NCI-H748 (cell line): Measurements from ENCODE around the gene GLMP.

Source experiments
- DNase-seq: peaks from one replicate; lab custom pipeline; 2025; ENCODE audit not compliant: unreplicated experiment; lab: John Stamatoyannopoulos, UW

The GLMP gene

DNA sequence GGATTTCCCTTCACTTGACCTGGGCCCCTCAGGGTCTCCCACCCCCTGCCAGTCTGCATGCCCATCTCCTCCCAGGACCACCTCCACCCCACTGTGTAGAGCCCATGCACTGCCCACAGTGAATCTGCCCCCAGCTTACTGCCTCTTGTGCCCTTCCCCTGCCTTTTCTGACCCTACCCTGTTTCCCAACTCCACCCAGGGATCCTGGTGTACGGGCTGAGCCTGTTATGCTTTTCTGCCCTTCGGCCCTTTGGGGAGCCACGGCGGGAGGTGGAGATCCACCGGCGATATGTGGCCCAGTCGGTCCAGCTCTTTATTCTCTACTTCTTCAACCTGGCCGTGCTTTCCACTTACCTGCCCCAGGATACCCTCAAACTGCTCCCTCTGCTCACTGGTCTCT is 9.4 kb downstream of the GLMP start:
- no peak for DNase-seq

DNA sequence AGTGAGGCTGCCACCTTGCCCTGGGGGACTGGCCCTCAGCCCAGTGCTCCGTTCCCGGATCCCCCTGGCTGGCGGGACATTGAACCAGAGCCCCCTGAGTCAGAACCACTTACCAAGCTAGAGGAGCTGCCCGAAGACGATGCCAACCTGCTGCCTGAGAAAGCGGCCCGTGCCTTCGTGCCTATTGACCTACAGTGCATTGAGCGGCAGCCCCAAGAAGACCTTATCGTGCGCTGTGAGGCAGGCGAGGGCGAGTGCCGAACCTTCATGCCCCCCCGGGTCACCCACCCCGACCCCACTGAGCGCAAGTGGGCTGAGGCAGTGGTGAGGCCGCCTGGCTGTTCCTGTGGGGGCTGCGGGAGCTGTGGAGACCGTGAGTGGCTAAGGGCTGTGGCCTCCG is 10.0 kb downstream of the GLMP start:
- no peak for DNase-seq

DNA sequence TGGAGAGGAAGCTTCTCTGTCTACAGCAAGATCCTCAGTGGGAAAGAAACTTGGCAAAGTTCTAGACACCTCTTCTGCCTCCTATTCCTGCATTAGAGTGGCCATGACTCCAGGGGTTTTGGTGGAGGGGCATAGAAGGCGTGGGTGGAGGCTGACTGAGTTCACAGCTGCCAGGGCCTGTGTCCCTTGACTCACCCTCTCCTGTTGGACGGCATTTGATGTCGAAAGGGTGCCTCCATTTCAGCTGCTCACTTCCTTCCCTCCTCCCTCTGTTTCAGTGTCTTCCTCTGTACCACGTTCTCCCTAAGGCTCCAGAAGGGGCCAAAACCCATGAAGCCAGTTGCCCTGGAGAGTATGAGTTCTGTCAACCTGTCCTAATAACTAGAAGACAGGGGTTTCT is 10.7 kb downstream of the GLMP start:
- DNase-seq, result no peak

DNA sequence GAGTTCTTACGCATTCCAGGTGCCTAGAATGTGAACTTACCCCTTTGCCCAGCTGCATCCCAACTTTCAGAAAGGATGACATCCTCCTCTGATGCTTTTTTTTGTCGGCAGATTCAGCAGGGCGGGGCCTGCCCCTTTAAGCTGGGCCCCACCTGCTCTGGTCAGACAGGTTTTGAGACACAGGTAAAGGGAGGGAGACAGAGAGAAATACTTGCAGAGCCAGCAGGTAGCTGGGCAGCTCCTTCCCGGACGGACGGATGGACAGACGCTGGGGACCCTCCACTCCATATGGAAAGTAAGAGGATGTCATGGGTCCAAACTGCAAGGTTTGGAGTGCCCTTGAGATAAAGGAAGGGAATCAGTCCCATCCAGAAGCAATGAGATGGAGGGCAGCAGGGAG is 11.4 kb downstream of the GLMP start, which contains the start of gene TMEM79:
Gene TMEM79 (plus strand): TSS at position 214 of the 400 bp plus-strand sequence. CDS start 902 bp downstream, outside the sequence.
- peak; percentile 81 for DNase-seq

DNA sequence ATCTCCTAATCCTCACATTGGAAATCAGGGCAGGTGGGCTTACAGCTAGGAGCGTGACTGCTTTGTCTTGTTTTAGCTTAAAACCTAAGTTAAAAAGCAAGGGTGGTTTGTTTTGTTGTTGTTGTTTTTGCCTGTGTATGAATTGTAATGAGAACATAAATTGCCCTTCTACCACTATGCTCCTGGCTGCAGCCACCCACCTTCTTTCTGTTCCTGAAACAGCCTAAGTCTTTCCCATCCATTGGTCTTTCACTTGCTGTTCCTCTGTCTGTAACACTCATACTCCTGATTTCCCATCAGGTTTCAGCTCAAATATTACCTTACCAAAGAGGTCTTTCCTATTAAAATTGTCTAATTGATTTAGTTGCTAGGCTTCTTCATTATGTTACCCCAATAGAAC is 12.0 kb downstream of the GLMP start:
- no peak for DNase-seq

DNA sequence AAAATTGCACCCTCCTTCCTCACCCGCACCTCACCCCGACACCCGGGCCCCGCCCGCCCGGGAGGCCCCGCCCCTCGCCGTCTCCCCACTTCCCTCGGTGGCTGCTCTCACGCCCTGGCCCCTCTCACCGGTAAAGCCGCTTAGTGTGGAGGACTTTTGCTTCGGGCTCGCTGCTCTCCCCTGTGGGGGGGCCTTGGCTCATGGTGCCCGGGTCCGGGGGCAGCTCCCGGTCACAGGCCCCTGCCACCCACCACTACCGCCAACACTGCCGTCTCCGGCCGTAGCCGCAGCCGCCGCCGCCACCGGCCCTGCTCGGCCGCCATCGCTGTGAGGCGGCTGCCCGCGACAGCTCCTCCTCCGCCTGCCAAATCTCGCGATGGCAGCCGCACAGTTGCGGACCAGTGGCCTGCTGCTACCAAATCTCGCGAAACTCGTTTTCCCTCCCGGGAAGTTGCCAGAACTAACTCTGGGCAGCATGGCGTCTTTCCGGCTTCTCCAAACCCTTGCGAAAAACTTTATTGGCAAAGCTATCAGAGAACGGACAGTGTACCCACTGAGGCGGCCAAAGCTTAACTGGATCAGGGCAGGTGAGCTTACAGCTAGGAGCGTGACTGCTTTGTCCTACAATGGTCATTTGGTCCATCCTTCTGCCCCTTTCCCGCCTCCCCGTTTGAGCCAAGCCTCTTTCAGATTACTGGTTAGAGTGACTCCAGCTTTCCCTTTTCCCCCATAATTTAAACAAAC is 12.8 kb downstream of the GLMP start, which contains the start of gene SMG5:
Gene SMG5 (minus strand): TSS at position 347 of the 744 bp plus-strand sequence. CDS start 145 bp downstream, at position 202.
- DNase-seq, result peak; percentile 99

DNA sequence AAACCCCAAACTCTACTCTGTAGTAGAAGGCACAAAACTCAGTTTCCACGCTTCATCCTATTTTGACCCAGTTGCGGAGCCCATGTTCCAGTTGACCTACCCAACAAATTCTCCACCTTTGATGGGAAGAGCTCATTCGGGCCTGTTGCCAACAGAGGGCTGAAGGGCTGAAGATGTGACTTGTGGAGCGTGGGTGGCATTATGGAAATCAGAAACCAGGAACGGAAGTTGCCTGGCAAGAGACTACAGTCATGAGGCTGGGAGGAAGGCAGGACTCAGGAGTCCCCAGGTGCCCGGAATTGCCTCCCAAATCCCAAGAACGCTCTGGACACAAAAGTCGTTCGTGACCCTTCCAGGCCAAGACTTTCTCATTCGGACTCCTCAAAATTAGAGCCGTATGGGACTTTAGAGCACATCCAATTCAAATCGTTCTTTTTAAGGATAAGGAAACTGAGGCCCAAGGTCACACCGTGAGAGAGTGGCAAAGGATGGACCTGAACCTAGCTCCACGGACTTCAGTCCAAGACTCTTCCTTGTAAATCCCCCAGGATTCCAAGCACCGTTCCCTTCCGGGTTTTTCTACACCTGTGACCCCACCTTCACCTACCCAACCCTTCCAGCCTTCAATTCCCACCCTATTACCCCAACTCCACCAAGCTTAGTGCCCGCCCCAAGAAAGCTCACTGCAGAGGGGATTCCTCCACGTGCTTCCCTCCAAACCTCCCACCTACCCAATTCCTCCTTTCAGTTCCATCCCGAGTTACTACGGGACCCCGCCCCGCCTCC is 13.6 kb downstream of the GLMP start:
- DNase-seq, result peak; percentile 55

DNA sequence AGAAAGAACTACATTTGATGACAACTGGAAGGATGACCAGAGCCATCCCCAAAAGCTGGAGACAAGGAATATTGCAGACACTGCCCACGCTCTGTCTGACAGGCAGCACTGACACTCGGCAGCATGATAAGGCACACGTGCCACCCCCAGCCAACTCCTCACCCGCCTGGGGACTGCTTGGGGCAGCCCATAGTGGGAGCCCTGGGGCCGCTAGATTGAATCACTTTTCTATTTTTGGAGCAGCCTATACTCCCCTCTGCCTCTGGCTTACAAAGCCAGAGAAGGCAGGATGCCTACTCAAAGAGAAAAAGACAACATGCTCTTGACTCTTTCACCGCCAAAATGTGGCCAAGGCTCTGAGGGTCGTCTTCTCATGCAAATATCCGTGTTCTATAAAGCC is 14.2 kb downstream of the GLMP start:
- no peak for DNase-seq

DNA sequence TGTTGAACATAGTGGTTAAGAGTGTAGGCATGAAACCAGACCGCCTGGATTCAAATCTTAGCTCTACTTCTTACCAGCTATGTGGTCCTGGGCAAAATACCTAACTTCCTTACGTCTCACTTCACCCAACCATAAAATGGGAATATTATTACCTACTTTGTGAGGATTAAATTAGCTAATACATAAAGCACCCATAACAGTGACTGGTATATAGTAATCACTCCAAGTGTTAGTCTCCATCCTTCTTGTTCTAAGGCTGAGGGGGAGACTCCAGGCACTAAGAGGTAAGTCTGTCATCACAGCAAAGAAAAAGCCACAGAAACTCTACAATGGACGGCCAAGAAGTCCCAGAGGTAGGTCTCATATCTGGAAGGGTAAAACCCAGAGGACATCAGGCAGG is 15.6 kb downstream of the GLMP start:
- no peak for DNase-seq

DNA sequence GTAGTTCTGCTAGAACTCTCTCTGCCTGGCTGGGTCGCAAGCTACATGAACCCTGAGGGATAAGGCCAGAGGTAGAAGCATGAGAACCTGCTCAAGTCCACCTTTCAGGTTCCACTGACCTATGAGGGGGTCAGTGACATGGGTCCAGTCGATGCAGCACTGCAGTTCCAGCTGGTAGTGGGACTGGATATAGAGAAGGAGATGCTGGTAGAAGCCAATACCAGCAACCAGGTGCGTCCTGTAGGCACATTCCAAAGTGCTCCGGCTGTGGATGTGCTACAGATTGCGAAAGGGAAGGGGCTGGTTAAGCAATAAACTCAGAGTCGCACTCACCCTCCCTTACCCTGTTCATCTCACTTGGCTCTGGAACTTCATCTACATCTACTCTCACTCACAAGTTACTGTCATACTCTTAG is 18.5 kb downstream of the GLMP start:
- no peak for DNase-seq

DNA sequence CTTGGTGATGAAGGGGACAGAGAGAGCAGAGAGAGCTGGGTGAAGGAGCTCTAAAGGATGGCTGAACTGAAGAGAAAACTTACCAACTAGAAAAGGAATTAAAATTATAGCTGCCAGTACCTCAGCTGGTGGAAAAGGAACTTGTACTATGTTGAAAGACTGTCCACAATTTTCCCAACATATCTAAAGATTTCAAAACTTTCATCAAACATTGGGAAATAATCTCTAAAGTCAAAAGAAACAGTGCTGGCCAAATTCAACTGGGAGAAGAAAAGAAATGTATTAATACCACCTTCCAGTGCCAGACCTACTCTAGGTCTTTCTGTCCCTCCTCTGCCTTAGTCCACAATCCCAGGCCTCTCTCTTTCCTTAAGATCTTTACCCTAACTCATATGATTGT is 18.9 kb downstream of the GLMP start:
- DNase-seq, result no peak

DNA sequence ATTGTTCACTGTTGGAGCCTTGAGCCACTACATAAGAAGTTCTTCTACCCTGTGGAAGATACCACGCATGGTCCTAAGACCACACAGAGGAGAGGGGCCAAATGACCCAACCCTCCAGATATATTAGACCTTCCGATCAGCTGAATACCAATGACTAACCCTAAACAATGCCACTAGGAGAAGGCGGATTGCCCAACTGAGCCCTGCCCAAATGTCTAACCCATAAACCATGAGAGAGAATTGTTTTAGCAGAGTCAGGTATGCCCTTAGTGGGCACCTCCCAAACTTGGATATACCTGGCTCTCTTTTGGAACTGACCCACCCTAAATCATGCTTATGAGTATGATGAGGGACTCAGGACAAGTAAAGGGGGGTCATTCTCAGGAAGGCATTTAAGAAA is 25.2 kb downstream of the GLMP start:
- DNase-seq, result no peak

DNA sequence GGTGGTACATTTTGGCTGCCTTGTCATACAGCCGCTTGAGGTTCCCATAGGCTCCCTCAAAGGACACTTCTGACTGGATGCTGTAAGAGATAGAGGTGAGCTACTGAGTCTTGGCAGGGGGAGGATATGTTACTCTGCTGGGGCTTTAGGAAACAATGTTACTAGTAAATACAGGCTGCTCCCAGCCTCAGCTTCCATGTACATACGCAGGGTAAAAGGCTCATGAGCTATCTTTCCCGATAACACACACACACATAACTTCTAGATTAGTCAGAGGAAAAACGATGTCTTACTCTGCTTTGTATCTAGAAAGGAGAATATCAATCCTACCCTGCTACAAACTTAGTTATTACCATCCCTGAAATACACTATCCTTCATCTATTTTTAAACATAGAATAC is 27.1 kb downstream of the GLMP start:
- DNase-seq, result no peak

DNA sequence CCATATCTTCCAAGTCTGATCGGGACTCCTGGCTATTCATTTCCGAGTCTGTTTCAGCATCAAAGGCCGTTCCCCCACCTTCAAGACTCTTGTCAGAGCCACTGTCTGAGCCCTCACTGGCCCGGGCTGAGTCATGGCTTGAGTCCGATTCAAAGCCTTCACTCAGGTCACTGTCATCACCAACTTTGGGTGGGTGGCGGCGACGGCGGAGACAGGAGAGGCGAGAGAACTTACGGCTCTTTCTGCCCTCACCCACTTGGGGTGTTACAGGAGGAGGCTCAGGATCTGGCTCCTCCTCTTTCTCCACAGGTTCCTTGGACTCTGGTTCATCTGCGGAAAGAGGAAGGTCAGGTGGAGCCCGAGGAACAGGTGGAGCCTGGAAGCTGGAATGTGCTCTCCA is 29.4 kb downstream of the GLMP start:
- DNase-seq, result no peak

DNA sequence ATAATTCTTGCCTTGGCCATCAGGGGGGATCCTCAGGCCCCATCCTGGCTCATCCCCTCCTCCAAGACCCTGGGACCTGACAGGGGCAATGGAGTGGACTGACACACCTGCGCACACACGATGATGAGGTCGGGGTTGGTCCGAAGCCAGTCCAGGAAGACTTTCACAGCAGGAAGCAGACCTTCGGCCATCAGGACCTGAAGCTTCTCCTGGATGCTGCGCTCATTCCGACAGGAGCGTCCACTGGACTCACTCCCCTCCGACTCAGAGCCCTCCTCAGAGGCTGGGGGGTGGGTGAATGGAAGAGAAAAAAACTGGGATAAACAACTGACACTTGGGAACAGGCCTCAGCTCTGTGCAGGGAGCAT is 32.2 kb downstream of the GLMP start:
- no peak for DNase-seq

DNA sequence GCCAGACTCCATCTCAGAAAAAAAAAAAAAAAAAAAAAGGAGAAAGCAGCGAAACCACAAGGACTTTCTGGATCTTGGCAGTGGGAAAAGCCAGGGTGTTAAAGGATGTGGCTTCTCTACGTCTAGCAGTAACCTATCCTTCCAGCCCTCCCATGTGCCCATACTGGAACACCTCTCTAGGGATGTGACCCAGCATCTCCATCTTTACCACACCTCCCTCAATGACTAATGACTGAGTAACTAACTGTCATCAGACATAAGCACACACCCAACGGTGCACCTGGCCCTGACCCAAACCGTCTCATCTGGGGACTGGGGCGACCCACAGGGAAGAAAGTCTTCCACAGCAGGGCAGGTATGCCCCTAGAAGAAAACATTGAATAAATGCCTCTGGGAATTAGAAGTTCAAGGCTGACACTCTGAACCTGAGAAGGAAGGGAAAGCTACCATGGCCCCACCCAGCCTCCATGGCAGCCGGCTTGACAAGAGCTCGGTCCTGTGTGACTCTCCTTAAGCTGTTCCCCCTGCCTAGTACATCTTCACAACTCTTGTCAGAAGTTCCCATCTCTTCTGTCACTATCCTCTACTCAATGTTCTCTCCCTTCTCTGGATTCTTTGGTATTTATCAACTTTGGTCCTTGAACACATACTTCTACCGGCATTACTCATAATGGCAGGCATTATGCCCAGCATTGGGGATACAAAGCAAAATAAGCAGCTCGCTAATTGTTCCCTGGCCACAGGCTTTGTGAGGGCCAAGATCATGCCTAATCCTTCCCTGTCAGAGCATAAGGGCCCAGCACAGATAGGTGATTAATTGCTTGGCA is 32.8 kb downstream of the GLMP start:
- DNase-seq, result no peak

DNA sequence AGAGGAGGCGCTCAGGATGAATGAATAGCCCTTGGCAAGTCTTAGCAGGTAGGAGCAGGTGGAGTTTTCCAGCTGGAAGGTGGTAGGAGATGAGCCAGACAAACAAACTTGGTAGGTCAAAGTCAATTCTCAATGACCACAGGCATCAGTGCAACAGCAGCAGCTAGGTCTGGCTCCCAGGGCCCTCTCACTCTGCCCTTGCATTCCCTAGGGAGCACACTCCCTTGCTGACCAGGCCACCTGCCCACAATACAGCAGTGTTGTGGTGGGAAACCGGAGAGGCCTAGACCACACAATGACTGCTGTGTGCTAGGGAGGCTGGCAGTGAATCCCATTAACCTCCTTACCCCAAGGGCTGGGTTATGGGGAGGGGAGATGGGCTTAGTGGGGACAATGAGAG is 34.6 kb downstream of the GLMP start:
- DNase-seq, result no peak

DNA sequence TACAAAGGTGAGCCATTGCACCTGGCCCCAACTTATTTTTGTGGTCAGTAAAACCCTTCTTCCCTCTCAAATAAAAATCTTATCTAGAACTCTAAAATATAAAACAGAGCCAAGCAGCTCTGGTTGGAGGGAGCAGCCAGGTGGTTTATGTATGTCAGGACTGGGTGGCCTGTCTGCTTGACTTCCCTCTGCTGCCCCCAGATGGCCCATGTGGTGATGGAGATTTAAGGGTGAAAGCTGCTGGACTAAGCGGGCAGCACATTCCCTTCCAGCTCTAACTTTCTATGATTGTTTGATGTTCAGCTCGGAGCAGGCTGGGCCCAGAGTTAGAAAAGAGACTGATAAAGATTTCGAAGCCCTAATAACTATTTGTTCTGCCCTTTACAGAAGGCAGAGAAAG is 35.7 kb downstream of the GLMP start:
- DNase-seq, result no peak

DNA sequence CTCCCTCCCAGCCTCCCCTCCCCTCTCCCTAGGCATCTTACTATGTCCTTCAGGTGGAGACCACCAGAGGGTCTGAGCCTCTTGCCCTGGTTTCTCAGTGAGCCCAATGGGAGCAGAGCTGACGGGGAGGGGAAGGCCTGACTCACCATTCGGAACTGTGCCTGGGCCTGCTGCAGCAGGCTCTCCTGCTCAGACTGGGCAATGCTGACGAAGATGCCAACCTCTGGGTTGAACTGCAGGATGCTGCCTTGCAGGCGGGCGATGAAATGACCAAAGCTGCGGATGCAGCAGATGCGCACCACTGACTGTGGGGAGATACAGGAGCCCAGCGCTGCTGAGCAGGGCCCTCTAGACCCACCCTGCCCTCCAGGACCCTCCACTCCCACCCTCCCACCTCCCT is 36.6 kb downstream of the GLMP start:
- no peak for DNase-seq

DNA sequence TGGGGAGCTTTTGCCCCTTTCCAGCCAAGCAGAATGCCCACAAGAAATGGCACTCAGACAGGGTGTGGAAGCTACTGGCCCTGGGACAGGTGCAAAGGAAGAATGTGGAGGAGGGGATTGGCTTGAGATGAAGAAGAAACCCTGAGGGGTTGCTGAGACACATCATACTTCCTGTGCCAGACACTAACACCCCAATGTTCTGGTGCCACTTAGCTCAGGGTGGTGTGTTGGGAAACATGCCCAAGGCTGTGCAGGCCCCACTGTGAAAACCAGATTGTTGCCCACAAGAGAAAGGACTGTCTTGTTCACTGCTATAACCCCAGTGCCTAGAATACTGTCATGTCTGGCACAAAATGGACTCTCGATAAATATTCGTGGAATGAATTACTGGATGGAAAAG is 37.8 kb downstream of the GLMP start:
- no peak for DNase-seq

DNA sequence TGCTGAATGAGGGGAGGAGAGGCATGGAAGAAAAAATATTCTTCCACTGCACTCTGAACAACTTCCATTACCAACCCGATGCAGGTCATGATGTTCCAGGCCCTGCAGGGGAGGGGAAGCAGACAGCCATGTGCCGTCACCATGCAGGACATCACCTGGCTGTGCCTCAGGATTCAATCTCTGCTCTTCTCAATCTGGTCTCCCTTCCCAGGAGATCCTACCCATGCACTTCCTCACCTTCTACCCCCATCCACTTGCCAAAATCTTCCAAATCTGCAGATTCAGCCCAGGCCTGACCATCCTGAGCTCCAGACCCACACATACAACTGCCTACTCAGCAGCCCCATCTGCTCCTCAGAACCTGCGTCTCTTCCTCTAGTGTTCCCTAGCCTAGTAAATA is 41.8 kb downstream of the GLMP start:
- no peak for DNase-seq

DNA sequence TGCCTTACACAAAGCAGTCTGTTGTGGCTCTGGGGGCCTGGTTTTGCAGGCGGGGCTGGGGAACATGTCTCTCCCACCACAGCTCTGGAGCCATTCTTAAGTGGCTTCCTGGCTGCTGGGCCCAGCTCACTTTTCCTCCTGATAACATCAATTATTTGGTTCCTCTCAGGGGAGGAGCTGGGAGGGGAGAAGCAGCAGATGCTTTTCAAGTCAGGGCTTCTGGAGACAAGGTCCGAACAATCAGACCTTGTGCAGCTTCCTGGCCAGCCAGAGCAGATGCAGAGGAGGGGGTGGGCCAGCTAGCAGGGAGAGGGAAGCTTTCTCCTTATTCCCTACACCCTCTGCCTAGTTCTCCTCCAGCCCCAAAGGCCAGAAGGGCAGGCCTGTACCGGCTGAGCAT is 44.0 kb downstream of the GLMP start:
- DNase-seq, result no peak
